GM18868 (cell line): Measurements from ENCODE around the gene IFITM10.
"Not testable (repeated sequence)": the region's sequence is repeated elsewhere in the genome, so short reads cannot be mapped to it uniquely, and the experiment has no call there.

Experiments used
- ATAC-seq: cut with Tn5 transposase; IDR thresholded peaks from one replicate; pipeline ENCODE4 v1.9.1; 2021; ENCODE audit warnings: mild to moderate bottlenecking, moderate library complexity; ENCODE audit not compliant: unreplicated experiment

IFITM10 gene

DNA sequence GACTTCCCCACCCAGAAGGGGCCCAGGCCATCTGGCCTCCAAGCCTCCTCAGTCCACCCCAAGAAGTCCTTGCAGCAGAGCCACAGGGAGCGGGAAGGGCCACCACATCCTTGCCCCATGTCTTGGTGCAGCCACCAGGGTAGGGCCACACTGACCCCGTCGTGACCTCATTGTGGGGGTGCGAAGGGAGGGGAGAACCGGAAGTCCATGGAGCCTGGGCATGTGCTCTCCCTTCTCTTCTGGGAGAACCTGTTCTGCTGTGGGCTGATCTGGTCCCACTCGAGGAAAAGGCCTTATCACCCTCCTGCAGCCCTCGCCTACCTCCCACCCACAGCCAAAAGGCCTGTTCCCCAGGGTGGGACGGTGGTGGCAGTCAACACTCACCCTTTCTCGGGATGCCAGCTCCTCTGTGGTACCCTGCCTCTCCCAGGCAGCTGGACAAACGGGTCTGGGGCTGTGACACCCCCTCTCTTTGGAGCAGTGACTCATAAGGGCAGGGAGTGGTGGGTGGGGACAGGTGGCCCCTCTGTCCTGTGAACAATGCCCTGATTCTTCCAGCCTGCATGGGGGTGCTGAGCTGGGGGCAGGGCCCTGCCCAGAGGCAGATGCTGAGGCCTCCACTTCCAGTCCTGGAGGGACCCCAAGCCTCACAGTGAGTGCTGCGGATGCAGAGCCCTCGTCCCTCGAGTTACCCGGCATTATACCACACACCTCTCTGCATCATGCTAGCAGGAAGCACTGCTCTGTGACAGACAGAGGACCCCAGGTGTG lies 27.9 kb upstream of the IFITM10 start:
- no peak for ATAC-seq

DNA sequence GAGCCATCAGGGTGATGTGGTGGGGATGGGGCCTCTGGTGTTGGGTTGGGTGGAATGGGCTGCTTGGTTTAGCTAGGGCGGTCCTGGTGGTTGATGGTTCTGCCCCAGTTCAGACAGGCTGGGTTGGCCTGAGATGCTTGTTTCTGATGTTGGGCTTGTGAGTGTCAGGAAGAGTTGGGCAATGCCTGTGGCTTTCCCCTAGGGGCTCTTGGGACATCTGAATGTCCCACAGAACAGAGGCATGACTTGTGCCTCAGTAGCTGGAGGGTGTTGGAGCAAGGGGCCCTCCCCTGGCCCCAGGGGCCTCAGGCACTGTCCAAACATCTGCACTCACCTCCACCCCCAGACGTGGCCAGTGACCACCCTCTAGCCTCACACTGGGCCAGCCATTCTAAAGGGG lies 27.3 kb upstream of the IFITM10 start:
- no peak for ATAC-seq

DNA sequence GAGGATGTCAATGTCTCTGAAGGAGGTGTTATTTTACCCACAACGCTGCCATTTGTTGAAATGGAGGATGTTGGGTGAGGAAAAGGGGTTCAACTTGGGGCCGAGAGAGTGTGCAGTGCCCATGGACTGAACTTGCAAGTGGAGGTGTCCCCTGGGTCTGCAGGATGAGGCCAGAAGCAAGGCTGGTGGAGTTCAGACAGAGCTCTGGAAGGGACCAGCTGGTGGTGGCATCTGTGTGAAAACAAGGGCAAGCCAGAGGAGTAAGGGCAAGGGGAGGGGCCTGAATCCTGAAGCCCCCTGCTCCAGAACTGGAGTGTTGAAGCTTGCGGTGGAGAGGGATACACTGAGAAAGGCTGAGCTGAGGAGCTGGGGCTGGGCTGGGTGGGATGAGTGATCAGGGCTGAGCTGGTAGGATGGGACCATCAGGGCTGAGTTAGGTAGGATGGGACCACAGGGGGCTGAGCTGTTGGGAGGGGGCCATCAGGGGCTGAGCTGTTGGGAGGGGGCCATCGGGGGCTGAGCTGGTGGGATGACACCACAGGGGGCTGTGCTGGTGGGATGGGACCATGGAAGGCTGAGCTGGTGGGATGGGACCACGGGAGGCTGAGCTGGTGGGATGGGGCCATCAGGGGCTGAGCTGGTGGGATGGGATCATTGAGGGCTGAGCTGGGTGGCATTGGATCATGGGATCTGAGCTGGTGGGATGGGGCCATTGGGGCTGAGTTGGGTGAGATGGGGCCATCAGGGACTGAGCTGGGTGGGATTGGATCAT lies 26.7 kb upstream of the IFITM10 start:
- ATAC-seq: no peak

DNA sequence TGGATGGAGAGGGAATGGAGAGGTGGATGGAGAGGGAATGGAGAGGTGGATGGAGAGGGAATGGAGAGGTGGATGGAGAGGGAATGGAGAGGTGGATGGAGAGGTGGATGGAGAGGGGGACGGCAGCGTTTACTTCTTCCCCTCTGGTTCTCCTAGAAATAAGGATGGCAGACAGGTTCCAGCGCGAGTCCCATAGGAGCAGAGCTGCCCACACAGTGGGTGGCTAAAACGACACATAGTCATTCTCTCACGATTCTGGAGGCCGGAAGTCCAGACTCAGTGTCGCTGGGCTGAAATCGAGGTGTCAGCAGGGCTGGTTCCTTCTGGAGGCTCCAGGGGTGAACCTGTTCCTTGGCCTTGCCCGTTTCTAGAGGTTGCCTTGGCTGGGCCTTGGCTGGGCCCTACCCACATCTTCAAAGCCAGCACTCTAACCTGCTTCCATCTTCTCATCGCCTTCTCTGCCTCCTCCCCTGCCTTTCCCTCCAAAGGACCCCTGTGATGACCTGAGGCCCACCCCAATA lies 26.0 kb upstream of the IFITM10 start:
- ATAC-seq: no peak

DNA sequence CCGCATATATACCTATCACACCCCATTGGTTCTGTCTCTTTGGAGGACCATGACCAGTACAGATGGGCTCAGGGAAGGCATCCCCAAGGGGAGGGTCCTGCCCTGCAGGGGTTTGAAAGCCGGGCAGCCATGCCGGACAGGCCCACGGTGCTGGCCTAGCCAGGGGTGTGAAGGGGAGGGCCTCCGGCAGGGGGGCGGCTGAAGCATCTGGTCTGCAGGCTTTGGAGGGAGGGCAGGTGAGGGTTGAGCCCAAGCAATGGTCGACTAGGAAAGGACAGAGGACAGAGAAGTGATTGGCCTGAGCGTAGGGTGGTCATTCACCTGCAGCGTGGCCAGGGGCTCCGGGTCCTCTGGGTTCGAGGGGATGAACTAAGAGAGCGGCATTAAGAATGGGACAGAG lies 24.5 kb upstream of the IFITM10 start:
- no peak for ATAC-seq

DNA sequence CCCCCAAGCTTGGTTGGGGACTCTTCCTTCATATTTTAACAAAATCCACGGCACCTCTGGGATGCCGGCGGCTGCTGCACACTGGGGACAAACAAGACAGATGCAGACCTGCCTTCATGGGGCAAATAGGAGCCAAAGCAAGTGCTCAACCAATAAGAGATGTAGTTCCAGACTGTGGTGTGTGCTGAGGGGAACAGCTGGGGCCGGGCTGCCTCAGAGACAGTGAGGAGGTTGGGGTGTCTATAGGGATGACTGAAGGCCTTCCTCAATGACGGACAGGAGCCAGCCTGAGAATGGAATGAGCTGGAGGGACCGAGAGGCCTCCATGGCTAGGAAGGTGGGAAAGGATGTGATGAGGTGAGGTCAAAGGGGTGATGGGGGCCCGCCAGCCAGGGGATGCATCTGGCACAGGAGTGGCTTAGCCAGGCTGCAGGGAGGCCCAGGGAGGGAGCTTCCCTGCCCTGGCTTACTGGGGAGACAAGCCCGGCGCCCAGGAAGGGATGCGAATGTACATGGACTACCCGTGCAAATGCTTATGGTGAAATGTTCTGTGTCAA lies 23.7 kb upstream of the IFITM10 start:
- no peak for ATAC-seq

DNA sequence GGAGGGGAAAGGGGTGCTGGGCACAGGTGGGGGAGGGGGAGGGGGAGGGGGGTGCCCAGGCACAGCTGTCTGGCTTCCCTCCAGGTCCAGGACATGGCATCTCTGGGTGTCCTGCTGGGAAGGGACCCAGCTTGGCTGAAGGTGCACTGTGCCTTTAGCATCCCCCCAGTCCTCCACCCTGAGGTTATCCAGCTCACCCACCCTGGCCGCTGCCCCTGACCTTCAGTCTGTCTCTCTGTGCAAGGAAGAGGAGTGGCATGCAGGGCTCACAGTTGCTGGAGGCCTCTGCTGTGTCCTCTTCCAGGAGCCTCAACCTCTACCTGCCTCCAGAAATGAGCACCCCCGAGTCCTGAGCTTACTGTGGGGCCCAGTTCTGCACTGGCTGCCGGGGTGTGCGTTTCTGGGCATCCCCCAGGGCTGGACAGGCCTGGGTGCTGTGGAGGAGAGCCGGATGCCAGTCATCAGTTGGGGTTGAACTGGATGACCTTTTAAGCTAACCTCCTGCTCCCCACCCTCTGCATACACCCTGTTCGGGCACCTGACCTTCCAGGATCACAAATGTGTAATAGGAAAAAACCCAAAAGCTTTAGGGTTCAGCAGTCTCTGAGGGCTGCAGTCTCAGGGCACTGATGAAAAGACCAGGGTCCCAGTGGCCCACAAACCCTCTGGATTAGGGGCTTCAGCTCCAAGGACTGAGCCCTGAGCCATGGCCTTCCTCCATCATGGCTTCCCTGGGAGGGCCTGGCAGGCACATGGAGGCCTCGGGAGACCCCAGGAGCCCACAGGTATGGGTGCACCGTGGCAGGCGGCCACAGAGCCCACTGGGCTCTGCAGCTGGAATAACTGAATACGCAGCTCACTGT lies 23.0 kb upstream of the IFITM10 start:
- ATAC-seq: no peak

DNA sequence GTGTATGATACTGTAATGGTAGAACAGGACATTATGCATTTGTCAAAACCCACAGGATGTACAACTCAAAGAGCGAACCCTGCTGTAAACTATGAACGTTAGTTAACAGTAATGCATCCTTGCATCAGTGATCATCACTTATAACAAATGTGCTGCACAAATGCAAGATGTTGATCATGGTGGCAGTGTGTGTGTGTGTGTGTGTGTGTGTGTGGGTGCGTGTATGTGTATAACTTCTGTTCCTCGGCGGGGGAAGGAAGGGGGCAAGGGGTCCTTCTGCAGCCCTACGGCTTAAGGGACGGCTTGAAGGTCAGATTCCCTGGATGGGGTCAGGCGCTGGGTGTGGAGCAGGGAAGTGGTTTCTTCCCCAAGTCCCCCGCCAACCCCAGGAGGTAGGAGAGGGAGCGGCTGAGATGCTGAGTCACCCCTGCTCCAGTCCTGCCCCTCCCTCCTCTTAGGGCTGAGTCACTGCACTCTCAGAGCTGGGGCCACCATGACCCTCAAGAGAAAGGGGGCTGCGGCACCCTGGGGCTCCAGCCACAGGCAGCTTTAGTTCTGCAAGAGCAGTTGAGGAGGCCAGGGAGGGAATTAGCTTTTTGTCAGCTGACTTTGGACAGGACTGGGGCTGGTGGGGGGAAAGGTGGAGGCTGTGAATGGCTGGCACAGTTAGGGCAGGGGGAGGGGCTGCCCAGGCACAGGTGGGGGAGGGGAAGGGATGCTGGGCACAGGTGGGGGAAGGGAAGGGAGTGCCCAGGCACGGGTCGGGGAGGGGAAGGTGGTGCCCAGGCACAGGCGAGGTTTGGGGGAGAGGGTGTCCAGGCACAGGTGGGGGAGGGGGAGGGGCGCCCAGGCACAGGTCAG lies 22.1 kb upstream of the IFITM10 start:
- ATAC-seq: no peak

DNA sequence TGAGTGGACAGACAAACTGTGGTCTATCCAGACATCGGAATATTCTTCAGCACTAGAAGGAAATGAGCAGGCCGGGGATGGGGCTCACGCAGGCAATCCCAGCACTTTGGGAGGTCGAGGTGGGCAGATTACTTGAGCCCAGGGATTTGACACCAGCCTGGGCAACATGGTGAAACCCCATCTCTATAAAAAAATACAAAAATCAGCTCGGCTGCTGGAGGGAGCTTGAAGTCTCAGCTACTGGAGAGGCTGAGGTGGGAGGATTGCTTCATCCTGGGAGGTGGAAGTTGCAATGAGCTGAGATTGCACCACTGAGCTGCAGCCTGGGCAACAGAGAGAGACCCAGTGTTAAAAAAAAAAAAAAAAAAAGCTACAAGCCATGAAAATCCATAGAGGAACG lies 21.3 kb upstream of the IFITM10 start:
- ATAC-seq: no peak

DNA sequence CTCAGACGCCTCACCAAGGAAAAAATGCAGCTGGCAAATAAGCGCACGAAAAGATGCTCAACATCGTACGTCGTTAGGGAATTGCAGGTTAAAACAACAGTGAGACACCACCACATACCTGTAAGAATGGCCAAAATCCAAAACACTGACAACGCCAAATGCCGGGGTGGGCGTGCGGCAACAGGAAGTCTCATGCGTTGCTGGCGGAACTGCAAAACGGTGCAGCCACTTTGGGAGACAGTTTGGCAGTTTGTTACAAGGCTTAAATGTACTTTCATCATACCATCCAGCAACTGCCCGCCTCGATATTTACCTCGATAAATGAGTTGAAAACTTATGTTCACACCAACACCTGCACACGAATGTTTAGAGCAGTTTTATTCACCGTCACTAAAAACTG lies 20.9 kb upstream of the IFITM10 start:
- no peak for ATAC-seq

DNA sequence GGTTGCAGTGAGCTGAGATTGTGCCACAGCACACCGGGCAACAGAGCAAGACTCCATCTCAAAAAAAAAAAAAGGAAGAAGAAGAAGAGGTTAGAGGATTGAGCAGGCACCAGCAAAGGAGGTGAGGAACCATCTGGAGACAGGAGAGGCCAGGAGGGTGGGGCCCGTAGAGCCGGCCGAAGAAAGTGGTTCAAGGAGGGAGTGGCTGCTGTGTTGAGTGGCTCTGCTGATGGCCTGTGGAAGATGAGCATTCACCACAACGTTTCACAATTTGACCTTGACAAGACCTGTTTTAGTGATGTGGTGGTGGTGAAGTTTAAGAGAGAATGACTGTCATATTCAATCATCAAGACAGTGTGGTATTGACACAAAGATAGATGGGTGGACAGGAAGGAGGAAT lies 20.1 kb upstream of the IFITM10 start:
- no peak for ATAC-seq

DNA sequence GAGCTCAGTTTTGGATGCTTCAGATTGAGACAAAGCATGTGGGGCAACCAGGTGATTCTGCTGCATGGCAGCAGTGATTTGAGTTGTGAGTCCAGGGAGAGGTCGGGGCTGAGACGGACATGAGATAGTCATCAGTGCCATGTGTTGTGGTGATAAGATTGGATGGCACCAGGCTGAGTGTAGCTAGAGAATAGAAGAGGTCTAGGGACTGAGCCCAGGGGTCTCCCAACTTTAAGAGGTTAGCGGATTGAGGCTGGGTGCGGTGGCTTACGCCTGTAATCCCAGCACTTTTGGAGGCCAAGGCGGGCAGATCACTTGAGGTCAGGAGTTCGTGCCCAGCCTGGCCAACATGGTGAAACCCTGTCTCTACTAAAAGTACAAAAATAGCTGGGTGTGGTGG lies 19.7 kb upstream of the IFITM10 start:
- no peak for ATAC-seq

DNA sequence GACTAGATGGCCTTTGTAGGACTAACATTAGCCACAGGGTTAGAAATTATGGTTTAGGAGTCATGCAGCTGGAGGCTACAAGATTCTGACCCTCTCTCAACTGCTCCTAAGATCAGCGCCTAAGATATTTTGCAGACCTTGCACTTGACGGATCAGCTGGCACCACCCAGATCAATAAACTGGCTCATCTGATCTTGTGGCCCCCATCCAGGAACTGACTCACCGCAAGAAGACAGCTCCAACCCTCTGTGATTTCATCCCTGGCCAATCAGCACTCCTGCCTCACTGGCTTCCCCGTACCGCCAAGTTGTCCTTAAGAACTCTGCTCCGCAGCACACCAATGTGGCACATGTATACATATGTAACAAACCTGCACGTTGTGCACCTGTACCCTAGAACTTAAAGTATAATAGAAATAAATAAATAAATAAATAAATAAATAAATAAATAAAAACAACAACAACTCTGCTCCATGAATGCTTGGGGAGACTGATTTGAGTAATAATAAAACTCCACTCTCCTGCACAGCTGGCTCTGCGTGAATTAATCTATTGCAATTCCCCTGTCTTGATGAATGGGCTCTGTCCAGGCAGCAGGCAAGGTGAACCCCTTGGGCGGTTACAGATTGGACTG lies 19.0 kb upstream of the IFITM10 start:
- ATAC-seq: not testable (repeated sequence)

DNA sequence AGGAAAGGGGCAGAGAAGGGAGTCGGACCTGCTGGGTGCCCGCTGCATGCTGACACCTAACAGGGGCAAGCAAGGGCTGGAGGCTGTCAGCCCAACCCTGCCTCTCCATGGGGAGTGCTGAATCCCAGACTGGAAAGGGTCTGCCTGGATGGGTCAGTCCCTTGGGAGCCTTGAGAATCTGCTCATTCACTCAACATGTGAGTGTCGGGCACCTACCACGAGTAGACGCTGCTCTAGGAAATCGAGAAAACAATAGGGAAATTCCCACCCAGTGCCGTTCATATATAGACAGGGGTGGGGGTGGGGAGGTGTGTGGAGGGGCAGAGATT lies 17.7 kb upstream of the IFITM10 start:
- ATAC-seq: no peak

DNA sequence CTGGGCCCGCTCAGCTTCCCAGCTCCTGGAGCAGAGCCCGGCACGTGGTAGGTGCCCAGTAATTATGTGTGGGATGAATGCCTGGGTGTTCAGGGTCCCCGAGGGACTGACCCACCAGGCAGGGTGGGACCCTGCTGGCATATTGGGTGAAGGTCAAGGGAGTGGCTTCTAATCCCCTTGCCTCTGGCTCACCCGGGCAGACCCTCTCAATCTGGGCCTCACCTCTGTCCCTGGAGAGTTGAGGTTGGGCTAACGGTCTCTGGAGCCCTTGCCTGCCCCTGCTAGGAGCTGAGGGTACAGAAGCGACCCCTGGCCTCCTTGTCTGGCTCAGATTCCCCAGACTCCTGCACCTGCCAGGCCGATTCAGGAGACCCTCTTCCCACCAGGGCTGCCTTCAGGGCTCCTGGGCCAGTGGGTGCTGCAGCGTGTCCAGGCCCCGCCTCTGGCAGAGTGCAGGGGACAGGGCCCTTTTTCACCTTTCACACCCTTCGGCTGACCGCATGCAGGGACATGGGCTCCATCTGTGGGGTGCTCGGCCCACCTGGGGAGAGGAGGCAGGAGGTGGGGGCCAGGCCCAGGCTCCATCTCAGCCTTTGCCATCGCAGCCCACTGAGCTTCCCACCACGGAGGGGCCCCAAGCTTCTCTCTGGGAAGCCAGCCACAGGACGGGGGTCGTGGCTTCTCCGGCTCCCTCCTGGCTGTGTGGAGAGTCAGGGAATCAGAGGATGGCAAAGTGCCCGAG lies 17.2 kb upstream of the IFITM10 start:
- no peak for ATAC-seq

DNA sequence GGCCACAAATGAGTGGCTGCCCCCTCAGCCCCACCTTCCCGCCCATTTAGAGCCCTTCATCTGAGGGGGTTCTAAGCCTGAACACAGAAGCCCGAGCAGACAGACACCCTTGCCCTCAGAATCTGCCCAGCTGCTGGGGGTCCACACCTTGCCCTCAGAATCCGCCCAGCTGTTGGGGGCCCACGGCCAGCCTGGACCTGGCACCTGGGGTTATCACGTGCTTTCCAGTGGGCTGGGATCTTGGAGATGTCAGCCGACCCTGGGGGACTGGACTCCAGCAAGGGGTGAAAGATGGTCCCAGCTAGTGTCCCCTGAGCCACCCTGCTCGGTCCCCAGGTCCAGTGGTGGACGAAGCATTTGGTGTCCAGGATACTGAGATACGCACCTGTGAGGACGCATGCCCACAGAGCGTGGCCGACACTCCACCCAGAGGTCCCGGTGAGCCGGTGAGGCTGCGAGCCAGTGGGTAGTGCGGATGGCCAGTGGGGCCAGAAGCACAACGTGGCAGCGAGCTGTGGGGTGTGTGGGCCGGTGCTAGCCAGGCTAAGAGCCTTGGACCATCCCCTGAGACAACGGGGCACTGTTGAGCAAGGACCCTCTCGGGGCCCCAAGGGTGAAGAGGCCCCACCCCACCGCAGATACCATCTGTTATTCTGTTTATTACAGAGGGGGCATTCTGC lies 16.5 kb upstream of the IFITM10 start:
- no peak for ATAC-seq

DNA sequence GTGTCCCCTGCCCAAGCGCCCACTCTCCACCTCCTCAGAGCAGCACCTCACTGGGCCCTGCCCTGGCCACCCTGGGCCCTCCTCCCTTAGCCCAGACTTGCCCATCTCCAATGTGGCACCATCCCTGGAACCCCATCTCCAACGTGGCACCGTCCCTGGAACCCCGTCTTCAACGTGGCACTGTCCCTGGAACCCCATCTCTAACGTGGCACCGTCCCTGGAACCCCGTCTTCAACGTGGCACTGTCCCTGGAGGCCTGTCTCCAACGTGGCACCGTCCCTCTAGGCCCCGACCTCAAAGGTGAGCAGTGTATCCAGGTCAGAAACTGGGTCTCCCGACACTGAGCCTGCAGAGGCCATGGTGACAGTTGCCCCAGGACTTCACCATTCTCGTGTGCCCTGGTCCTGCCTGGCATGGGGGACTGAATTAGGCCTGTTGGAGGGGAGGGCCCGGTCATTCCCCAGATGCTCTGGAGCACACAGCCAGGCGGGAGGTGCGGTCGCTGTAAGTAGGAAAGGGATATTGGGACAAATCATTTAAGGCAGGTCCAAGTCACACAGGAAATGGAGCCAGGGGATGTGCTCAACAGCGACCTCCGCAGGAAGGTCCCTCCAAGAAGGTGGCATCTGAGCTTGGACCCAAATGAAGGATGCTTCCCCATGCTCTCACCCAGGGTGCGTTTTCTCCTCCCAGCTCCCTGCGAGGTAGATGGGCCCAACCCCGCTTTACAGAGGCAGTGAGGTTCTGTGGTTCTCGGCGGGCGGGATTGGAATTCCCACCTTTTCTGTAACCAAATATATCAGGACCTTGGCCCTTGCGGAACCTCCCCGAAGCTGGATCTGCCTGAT lies 15.7 kb upstream of the IFITM10 start:
- no peak for ATAC-seq
